ENCODE measurements around the gene JAG2.

Gene JAG2

DNA sequence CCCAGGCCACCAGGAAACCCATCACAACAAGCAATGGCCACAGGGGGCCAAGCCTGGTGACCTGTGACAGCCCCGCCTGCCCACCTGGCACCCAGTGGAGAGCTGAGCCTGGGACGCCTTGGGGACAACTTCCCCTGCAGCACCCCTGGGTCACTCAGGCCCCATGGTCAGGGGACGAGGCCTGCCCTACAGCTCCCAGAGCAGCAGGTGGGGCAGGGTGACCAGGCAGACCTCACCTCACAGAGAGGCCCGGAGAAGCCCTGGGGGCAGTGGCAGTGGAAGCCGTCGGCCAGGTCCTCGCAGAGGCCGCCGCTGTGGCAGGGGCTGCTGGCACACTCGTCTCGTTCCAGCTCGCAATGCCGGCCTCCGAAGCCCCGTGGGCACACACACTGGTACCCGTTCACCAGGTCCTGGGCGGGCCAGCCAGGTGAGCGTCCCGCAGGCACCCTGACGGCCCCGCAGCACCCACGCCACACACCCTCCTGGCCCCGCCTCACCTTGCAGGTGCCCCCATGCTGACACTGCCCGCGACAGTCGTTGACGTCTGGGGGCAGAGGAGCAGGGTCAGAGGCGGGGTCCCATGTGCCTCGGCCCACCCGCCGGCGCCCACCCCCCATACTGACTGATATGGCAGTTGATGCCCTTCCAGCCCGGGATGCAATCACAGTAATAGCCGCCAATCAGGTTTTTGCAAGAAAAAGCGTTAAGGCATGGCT lies 18.1 kb downstream of the JAG2 start:
- DNase-seq (ENCODE audit: low spot score): no peak

DNA sequence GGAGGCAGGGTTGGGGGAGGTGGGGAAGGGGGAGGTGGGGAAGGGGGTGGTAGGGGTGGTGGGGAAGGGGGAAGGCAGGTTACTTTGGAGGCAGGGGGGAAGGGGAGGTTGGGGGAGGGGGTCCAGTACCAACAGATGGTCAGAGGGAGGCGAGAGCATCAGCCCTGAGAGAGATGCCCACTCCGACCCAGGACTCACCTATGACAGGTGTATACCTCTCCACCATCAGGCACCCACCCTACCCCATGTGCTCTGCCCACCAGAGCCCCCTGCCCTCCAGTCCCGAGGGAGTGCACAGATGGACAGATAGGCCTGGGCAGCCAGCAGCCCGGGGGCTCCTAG lies 18.6 kb downstream of the JAG2 start:
- no peak for DNase-seq (ENCODE audit: low spot score)

DNA sequence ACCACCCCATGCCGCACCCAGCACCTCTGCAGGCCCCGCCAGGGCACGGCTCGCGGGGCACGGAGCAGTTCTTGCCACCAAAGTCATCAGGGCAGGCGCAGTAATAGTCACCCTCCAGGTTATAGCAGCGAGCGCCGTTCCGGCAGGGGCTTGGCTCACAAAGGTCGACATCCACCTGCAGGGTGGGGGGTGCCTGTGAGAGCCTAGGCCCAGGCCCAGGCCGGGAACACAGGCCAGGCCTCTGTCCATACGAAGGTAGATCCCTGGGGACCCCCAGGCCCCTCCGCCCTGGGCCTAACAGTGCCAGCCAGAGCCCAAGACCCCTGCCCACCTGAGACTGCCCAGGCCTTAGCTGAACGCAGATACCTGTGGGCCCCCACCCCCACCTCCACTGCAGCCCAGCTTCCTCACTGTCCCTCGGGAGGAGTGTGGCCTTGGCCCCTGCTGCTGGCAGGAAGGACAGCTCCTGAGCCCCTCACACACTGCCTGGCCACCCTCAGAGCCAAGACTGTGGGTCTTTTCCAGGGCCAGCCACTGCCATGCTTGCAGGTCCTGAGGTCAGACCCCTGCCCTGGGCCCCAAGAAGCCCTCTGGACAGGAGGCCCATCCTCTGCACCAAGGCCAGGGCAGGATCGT lies 19.3 kb downstream of the JAG2 start:
- DNase-seq (ENCODE audit: low spot score): no peak

DNA sequence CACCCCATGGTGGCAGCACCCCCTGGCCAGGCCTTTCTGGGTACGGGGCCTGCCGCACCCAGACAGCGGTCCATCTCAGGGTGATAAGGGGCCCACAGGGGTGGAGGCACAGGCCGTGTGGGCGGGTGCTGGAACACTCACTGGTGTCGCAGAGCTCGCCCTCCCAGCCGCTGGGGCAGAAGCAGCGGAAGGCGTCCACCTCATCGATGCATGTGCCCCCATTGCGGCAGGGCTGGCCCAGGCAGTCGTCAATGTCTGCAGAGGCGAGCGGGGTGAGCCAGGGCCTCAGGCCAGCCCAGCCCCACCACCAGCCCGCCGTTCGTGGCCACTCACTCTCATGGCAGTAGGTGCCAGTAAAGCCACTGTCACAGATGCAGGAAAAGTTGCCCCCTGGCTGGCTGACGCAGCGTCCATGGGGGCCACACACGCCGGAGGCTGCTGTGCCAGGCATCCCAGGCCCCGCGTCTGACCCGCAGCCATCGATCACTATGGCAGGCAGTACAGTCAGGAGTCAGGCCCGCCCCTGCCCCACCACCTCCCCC lies 19.9 kb downstream of the JAG2 start:
- DNase-seq (ENCODE audit: low spot score): no peak

DNA sequence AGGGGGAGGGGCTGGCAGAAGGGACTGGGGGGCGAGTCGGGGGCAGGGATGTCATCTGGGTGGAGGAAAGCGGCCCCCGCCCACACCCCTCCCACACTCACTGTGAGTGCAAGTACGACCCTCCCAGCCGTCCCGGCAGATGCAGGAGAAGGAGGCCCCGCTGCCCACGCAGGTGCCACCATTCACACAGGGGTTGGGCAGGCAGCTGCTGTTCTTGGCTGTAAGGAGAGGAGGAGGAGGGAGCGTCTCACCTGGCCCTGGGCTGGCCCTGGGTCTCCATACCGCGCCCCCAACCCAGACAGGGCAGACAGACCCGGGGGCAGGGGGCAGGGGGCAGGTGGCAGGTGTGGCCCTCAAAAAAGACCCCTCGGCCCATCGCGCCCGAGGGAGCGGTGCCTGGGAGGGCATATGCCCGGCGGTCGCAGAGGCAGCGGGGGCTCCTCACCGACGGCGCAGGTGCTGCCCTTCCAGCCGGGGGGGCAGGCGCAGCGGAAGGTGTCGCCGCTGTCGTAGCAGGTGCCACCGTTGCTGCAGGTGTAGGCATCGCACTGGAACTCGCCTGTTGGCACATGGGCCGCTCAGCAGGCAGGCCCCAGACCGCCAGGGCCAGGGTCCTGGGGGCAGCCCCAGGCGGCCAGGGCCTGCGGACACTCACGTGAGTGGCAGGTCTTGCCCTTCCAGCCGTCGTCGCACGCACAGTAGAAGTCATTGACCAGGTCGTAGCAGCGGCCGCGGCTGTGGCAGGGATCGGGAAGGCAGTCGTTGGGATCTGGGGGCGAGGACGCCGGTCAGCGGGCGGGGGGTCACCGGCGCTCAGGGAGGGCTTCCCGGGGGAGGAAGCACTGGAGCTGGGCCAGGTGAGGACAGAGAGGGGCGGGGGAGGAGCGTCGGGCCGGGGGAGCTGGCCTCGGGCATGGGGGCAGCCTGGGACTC lies 20.6 kb downstream of the JAG2 start:
- no peak for DNase-seq (ENCODE audit: low spot score)

DNA sequence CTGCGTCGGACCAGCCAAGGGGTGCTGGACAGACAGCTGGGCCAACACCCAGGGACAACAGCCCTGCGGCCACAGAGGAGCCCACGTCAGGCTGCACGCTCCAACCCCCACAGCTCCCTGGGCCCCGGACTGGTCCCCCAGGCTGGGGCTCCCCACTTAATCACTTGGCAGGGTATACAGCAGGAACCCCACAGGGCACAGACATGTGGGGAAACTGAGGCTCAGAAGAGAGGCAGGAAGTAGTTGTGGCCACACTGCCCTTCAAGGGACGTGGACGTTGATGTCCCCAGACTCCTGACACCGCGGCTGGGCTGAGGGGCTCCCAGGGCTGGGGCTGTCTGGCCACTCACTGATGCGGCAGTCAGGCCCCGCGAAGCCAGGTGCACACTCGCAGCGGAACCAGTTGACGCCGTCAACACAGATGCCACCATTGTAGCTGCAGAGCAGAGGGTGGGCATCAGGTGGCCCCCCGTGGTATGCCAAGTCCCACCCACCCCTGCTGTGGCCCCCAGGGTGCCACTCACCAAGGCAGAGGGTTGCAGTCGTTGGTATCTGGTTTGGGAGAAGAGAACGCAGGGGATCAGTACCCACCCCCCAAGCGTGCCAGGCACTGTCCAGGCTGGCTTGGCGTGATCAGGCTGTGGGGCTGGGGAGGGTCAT lies 21.5 kb downstream of the JAG2 start:
- no peak for DNase-seq (ENCODE audit: low spot score)

DNA sequence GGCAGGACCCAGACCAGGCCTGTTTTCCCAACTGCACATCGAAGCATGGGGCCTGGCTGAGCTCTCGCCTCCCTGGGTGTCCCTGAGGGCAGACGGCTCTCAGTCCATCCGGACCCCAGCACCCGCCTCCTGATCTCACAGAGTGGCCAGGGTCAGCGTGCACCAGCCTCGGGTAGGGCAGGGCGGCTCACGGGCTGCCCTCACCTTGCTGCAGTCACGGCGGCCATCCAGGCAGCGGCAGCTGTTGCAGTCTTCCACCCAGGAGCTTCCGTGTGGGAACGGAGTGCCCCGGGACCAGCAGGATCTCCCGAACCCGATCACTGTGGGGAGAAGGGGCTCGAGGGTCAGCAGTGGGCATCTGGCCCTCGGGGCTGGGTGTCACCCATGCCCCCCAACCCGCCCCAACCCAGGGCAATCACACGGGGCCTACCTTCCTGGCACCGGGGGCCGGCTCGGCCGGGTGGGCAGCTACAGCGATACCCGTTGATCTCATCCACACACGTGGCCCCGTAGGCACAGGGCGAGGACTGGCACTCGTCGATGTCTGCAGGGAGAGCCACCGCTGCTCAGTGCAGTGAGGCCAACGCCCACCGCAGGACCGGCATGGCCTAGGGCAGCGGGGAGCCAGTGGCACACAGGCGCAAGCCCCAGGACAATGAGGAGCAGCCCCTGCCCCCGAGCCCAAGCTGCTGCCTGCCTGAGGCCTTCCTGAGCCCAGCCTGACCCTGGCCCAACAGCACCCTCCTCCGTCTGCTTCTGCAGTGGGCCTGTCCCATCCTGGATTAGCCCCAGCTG lies 22.2 kb downstream of the JAG2 start:
- no peak for DNase-seq (ENCODE audit: low spot score)

DNA sequence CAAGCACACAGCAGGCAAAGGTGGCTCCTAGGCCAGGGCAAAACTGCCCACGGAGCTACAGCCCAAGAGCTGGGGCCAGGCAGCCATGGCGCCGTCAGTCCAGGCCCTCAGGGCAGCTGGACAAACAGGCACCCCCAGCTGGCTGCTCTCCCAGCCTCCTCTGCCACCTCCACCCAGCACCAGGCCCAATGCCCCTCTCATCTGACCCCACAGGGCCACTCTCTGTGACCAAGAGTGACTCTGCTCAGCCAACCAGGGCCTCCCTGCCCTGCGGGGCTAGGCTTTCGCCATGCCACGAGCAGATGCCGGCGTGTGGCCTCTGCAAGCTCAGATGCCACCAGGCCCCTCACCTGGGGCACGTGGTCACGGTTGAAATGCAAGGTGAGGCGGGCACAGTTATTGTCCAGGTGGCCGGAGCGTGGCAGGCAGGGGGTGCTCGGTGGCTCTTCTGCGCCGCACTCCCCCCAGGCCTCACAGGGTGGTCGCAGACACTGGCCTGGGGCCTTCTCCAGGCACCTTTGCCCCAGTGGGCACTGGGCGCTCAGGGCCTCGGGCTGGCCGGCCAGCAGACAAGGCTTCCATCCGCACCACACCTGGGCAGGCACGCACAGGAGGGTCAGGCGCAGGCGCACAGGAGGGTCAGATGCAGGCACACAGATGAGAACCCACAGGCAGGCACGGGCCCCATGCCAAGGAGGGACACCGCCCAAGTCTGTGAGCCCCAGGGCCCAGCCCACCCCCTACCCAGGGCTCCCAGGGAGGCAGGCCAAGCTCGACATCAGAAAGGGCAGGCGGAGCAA lies 23.0 kb downstream of the JAG2 start:
- DNase-seq (ENCODE audit: low spot score): no peak

DNA sequence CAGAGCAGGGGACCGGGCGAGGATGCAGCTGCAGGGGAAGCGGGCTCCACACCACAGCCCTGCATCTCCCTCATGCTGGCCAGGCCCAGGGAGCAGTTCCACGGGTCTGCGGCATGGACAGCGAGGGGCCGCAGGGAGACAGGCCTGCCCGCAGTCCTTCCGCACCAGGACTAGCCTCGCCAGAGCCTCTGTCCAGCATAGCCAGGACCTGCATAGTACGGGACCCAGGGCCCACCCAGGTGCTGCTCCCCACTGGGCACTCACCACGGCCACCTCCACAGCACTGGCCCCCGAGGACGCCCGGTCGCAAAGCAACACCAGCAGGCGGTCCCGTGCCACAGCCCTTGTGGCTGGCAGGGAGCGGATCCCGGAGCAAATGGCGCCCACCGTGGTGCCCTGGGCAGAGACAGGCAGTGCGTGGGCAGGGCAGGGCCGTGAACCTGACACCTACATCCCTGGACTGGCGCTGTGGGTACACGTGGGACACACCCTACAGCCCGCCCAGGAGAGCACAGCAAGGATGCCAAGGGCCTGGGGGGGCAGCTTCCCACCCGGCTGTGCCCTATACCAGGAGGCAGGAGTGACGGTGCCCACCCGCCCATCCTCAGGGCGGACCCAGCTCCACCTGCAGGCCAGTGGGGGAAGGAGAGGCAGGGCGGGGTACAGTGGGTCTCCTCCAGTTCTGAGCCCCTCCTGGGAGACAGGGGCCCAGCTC lies 23.8 kb downstream of the JAG2 start:
- no peak for DNase-seq (ENCODE audit: low spot score)

DNA sequence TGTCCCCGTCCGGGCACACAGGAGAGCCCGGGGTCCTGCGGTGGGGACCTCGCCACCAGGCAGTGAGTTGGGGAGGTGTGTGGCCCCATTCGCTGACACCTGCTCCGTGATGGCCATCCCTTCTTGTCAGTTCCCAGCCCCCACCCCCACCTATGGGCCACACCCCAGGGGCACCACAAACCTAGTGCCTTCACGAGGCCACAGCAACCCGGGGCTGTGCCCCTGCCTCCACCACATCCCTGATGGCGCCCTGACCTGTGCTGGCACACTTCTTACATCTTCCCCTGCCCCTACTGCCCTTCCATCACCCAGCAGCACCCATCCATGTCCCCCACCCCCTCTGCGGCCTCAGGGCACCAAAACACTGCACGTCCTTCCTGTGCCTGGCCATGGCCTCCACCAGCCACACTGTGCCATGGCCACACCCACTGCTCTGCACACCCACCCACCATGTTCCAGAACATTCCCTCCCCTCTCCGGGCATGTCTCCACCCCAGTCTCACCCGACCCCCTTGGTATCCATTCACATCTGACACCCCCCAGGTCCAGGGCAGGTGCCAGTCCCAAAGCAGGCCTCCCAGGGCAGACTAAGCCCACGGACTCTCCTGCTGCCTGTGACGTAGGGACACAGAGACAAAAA lies 24.4 kb downstream of the JAG2 start:
- DNase-seq (ENCODE audit: low spot score): no peak

DNA sequence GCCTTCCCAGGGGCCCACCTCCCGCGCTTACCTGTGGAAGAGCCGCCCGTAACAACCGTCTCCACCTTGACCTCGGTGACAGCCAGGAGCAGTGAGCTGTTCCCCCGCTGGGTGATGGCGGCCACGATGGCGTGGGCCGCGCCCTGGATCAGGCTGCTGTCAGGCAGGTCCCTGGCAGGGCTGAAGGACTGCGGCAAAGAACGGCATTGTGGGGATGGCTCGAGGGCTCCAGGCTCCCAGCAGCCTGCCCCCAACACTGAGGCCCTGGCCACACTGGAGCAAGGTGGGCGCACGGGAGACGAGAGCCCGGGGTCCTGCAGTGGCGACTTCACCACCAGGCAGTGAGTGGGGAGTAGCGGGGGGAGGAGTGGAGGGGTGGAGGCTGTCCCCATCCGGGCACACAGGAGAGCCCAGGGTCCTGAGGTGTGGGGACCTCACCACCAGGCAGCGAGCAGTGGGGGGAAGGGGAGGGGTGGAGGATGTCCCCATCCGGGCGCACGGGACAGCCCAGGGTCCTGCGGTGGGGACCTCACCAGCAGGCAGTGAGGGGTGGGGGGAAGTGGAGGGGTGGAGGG lies 25.0 kb downstream of the JAG2 start:
- no peak for DNase-seq (ENCODE audit: low spot score)

DNA sequence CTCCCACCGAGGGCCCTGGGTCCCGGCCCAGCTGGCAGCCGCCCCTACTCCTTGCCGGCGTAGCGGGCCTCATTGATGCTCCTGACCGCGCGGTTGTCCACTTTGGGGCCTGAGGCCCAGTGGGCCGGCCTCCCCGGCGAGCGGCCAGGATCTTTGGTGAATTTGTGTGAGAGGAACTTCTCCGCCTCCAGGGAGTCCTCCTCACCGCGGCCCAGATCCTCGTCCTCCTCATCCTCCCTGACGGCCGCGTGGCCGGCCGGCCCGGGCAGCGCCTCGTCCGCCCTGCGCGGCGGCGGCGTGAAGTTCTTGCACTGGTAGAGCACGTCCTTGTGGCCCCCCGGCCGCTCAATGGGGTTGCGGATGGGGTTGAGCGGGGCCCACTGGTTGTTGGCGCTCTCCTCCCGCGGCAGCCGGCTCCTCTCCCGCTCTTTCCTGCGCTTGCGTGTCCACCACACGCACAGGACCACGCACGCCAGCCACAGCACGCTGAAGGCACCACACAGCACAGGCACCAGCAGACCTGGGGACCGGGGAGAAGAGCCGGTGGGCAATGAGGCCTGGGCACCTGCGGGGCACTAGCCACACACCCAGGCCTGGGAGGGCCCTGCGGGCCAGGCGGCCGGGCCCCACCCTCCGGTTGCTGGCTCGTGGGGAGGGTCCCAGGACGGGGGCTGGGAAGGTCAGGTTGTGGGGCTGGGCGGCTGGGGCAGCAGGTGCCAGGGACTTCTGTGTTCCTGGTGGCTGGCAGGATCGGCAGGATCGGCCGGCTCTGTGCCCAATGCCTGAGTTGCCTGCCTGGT lies 25.7 kb downstream of the JAG2 start:
- no peak for DNase-seq (ENCODE audit: low spot score)

DNA sequence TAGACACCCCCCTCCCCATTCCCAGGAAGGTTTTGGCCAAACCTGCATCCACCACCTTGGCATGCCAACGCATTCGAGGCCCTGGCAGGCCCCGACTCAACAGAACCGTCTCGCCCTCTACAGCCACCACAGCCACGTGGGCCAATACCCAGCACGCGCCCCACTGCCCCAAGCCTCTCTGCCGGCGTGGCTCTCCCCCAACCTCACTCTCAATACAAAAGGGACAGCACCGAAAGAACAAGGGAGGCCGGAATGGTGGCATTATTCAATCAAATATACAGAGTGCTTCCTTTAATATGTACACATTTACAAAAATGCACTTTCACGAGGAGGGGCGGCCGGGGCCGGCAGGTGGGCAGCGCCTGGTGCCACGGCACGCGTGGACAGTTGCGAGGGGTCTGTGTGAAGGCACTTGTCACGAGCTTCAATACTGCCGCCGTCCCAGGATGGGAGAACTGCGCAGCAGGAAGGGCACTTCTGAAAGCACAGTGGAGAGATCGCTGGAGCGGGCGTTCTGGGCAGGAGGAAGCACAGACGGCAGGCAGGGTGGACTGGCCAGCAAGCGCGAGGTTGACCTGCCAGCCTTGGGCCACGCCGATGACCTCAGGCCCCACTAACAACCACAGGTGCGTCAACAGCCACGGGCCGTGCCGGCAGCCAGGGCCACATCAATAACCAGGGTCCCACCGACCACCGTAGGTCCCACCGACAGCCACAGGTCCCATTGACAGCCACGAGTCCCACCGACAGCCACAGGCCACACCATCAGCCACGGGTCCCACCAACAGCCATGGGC lies 26.9 kb downstream of the JAG2 start:
- DNase-seq (ENCODE audit: low spot score): no peak

DNA sequence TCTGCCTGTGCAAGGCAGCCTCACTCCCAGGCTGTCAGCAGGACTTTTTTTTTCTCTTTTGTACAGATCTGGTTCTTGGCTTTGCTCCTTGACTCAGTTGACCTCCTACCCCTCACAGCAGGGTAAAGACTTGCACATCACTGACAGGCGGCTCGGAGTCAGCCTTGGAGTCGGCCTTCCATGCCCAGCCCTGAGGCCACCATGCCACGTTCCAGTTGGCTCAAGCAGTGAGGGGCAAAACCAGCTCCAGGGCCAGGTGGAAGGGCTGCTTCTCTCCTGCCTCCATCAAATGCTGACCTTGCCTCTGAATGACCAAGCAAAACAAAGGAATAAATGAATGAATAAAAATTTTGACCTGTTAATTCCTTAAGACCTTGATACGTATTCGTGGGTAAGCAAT lies 27.6 kb downstream of the JAG2 start:
- DNase-seq (ENCODE audit: low spot score): no peak

DNA sequence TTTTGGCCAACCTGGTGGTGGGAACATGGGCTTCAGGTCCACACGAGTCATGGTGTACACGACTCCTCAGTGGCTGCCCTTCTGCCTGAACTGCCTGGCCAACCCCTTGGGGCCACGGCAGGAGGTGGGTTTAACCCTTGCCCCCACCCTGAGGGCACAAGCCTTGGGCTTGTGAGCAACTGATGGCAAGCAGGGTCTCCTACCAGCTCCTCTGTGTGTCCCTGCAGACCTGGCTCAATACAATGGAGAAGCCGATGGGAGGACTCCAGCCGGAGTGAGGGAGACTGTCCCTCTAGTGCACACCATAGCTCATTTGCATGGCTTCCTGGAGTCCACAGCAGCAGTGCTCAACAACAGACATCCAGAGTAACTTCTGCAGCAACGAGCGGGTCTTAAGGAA lies 28.0 kb downstream of the JAG2 start:
- DNase-seq (ENCODE audit: low spot score): no peak

DNA sequence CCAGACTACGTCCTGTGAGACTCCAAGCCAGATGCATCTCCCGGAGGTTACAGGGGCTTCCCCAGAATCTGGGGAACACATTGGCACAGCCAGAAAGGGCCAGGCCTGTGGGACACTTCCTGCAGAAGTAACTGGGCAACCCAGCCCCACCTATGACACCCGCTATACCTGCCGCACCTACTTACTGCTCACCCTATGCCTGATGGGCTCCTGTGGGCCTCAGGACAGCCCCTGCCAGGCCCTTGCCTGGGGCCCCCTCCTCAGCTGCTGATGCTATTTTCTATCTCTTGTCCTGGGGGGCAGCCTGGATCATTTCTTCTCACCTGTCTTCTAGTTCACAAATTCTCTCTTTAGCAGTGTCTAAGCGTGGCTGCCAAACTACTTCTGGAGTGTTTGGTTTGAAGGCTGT lies 28.7 kb downstream of the JAG2 start:
- DNase-seq (ENCODE audit: low spot score): no peak

DNA sequence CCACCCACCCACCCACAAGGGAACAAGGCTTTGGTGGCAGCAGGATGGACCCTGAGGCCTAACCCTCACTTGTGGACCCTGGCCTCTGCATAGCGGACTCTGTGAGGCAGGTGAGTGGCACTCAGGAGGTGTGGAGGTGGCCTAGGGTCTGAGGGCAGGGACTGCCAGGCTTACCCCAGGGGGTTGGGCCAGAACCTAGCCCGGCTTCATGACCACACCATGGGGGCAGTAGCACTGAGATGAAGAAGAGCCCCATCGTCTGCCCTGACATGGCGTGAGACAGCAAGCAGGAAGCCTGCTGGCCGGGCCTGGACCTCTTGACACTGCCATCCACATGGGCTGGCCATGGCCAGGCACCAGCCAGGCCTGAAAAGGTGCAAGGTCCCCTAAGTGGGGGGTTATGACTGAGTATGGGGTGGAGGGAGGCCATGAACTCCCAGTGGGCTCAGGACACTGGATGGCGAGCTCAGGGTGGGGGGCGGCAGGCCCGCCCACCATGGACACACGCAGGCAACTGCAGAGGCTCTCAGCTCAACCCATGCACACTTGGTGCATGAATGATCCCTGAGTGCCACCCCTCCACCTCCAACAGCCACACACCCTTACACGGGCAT lies 29.3 kb downstream of the JAG2 start:
- DNase-seq (ENCODE audit: low spot score): no peak

Measured in hematopoietic multipotent progenitor cell treated with erythropoietin and hydrocortisone succinate and interleukin-3 and kit ligand, for 15 days (in vitro differentiated cells).